ENCODE data around the gene CELA3B.
"Not testable (repeated sequence)": the region's sequence is repeated elsewhere in the genome, so short reads cannot be mapped to it uniquely, and the experiment has no call there.

CELA3B gene

GRCh38 chr1:22012752-22013151, 35.9 kb downstream of the CELA3B start:
- H3K4me1 ChIP-seq (ENCODE audit: control insufficient read depth, insufficient read depth, low read length); POLR2A ChIA-PET; H3K9me3 ChIP-seq (ENCODE audit: control insufficient read depth, insufficient read depth, low read depth, low read length); H3K36me3 ChIP-seq (ENCODE audit: control insufficient read depth in 2 of 2, insufficient read depth in 1 of 2, low read length in 2 of 2); H3K4me3 ChIP-seq (ENCODE audit: low read depth, low read length); H3K27ac ChIP-seq (ENCODE audit: extremely low read depth, low read depth, low read length): not testable (repeated sequence)
- CTCF ChIA-PET: interaction anchor here (0.7 kb wide), 1 partner anchor 11 kb away, joined by 3 read pairs; no protein-coding TSS in a partner anchor

- POLR2A ChIA-PET; H3K4me3 ChIP-seq (ENCODE audit: low read depth, low read length); H3K27ac ChIP-seq (ENCODE audit: extremely low read depth, low read depth, low read length); H3K4me1 ChIP-seq (ENCODE audit: control insufficient read depth, insufficient read depth, low read length); H3K9me3 ChIP-seq (ENCODE audit: control insufficient read depth, insufficient read depth, low read depth, low read length); H3K36me3 ChIP-seq (ENCODE audit: control insufficient read depth in 2 of 2, insufficient read depth in 1 of 2, low read length in 2 of 2): not testable (repeated sequence)
- CTCF ChIA-PET: interaction anchor here (1.0 kb wide), 1 partner anchor 10 kb away, joined by 3 read pairs; no protein-coding TSS in a partner anchor
- TF ChIP-seq SCRT2 (tag by site-specific recombination; IDR thresholded peaks at IDR 0.05) (peak; percentile 78), SCRT1 (tag by site-specific recombination; IDR thresholded peaks at IDR 0.05; ENCODE audit: borderline replicate concordance) (peak; percentile 70; the same call in 1 of the 2 replicates)
These were observed 37.9 kb downstream of the CELA3B start for GRCh38 chr1:22014575-22015206.

- Histone ChIP-seq H3K4me3 (ENCODE audit: low read depth, low read length) (no peak overlapping the region), H3K36me3 (ENCODE audit: control insufficient read depth in 2 of 2, insufficient read depth in 1 of 2, low read length in 2 of 2) (no peaks in the 10 kb centered on the region), H3K9me3 (ENCODE audit: control insufficient read depth, insufficient read depth, low read depth, low read length) (no peaks in the 10 kb centered on the region), H3K4me1 (ENCODE audit: control insufficient read depth, insufficient read depth, low read length) (no peaks in the 10 kb centered on the region), H3K27ac (ENCODE audit: extremely low read depth, low read depth, low read length) (no peak overlapping the region)
- CTCF ChIA-PET: interaction anchor here (0.6 to 1.2 kb wide), 4 partner anchors 13 to 427 kb away, joined by 3 to 4 read pairs (median 3); no protein-coding TSS in a partner anchor
- 0 out of 2 replicates have a peak, but pooled peaks have one; percentile 31 for TF ChIP-seq ZFHX2 (tag by site-specific recombination; conservative IDR thresholded peaks at IDR 0.05)
- TF ChIP-seq MEIS1 (CRISPR knock-in tag; IDR thresholded peaks at IDR 0.05; ENCODE audit: borderline replicate concordance): peak; percentile 78
- TF ChIP-seq SP7 (tag by site-specific recombination; IDR thresholded peaks at IDR 0.05): peak; percentile 67
- TF ChIP-seq ZIC2 (tag by site-specific recombination; IDR thresholded peaks at IDR 0.05): peak; percentile 77
- TF ChIP-seq ZNF704 (tag by site-specific recombination; IDR thresholded peaks at IDR 0.05): no peak
- no peak for TF ChIP-seq ZNF580 (tag by site-specific recombination; IDR thresholded peaks at IDR 0.05)
- TF ChIP-seq ZNF157 (tag by site-specific recombination; IDR thresholded peaks at IDR 0.05): no peak
- 0 out of 2 replicates have a peak, but pooled peaks have one; percentile 27 for TF ChIP-seq ZNF335 (tag by site-specific recombination; conservative IDR thresholded peaks at IDR 0.05)
- no peak for TF ChIP-seq ZNF18 (tag by site-specific recombination; IDR thresholded peaks at IDR 0.05)
- POLR2A ChIA-PET: interaction anchor here (0.7 to 1.2 kb wide), 3 partner anchors 33 to 256 kb away, joined by 4 to 7 read pairs (median 5); partner anchors contain the start of gene CDC42
These were observed 42.0 kb downstream of the CELA3B start for GRCh38 chr1:22018583-22019559.

GRCh38 chr1:22021061-22021460, 44.2 kb downstream of the CELA3B start:
- Histone ChIP-seq H3K27ac (ENCODE audit: extremely low read depth, low read depth, low read length) (no peak overlapping the region), H3K4me1 (ENCODE audit: control insufficient read depth, insufficient read depth, low read length) (no peaks in the 10 kb centered on the region), H3K4me3 (ENCODE audit: low read depth, low read length) (no peak overlapping the region), H3K9me3 (ENCODE audit: control insufficient read depth, insufficient read depth, low read depth, low read length) (no peaks in the 10 kb centered on the region), H3K36me3 (ENCODE audit: control insufficient read depth in 2 of 2, insufficient read depth in 1 of 2, low read length in 2 of 2) (no peaks in the 10 kb centered on the region)
- POLR2A ChIA-PET: interaction anchor here (0.7 kb wide), 1 partner anchor 94 kb away, joined by 8 read pairs; no protein-coding TSS in a partner anchor
- CTCF ChIA-PET: interaction anchor here (0.7 kb wide), 3 partner anchors 15 to 869 kb away, joined by 3 to 8 read pairs (median 7); no protein-coding TSS in a partner anchor
- TF ChIP-seq BCL6B (tag by site-specific recombination; IDR thresholded peaks at IDR 0.05) (no peak), ZNF398 (tag by site-specific recombination; IDR thresholded peaks at IDR 0.05) (no peak), GFI1B (tag by site-specific recombination; IDR thresholded peaks at IDR 0.05) (no peak), RBAK (tag by site-specific recombination; IDR thresholded peaks at IDR 0.05) (no peak), ZNF791 (tag by site-specific recombination; IDR thresholded peaks at IDR 0.05) (no peak), ZIC2 (tag by site-specific recombination; IDR thresholded peaks at IDR 0.05) (no peak), FEZF1 (tag by site-specific recombination; IDR thresholded peaks at IDR 0.05) (no peak), ZNF121 (tag by site-specific recombination; IDR thresholded peaks at IDR 0.05) (no peak), ZNF561 (tag by site-specific recombination; IDR thresholded peaks at IDR 0.05; ENCODE audit: borderline replicate concordance) (no peak)

All from HEK293 (cell line).